ENCODE measurements around the gene IL11.

The IL11 gene

GRCh38 chr19:55369653-55370304 is 484 bp downstream of the IL11 start:
- no peak for DNase-seq

GRCh38 chr19:55368701-55369563 is 1.3 kb downstream of the IL11 start:
- DNase-seq, result no peak

GRCh38 chr19:55368106-55368505 is 2.2 kb downstream of the IL11 start:
- DNase-seq, result no peak

GRCh38 chr19:55366790-55367189 is 3.5 kb downstream of the IL11 start:
- DNase-seq, result no peak

- DNase-seq, result no peak
Observed at GRCh38 chr19:55365964-55366363, 4.3 kb downstream of the IL11 start.

GRCh38 chr19:55365245-55365644 is 5.0 kb downstream of the IL11 start:
- no peak for DNase-seq

GRCh38 chr19:55362990-55363716 is 7.1 kb downstream of the IL11 start, which contains the start of gene GARIN5B:
Gene GARIN5B, minus strand, starts transcription at chr19:55363260. Its CDS starts 194 bp downstream, at chr19:55363066.
- DNase-seq, result no peak

GRCh38 chr19:55362174-55362989 is 7.9 kb downstream of the IL11 start:
- DNase-seq, result no peak

GRCh38 chr19:55360902-55361301 is 9.4 kb downstream of the IL11 start:
- DNase-seq, result no peak

- DNase-seq, result no peak
Observed at GRCh38 chr19:55358943-55359908, 11.0 kb downstream of the IL11 start.

- DNase-seq, result no peak
Observed at GRCh38 chr19:55358493-55358892, 11.8 kb downstream of the IL11 start.

- DNase-seq, result no peak
Observed at GRCh38 chr19:55355213-55355821, 14.9 kb downstream of the IL11 start.

- DNase-seq, result no peak
Observed at GRCh38 chr19:55354698-55355212, 15.5 kb downstream of the IL11 start, which contains the start of gene COX6B2. Gene COX6B2, minus strand, starts transcription at chr19:55354719. Its CDS starts 198 bp downstream, at chr19:55354521.

- peak; percentile 44 for DNase-seq
Observed at GRCh38 chr19:55353803-55354697, 16.2 kb downstream of the IL11 start.

- DNase-seq, result no peak
Observed at GRCh38 chr19:55353356-55353802, 16.9 kb downstream of the IL11 start.

GRCh38 chr19:55352549-55353145 is 17.6 kb downstream of the IL11 start:
- no peak for DNase-seq

- no peak for DNase-seq
Observed at GRCh38 chr19:55352040-55352439, 18.2 kb downstream of the IL11 start.

- no peak for DNase-seq
Observed at GRCh38 chr19:55350620-55351315, 19.5 kb downstream of the IL11 start.
